H9 (cell line): ENCODE measurements around the gene BCAT1. TPM values are rescaled to one million over a fixed set of nuclear protein-coding genes. Genes with fewer than 3 reads are reported as not detected.
A peak's percentile ranks its signal among the peaks of the same experiment; 100 is the strongest.

Experiments used
- DNase-seq: peaks from one replicate; pipeline ENCODE4 v3.0.0-alpha.2; 2017
- H2AFZ ChIP-seq: one replicate; pipeline ENCODE4 v1.6.1; 2013; ENCODE audit warnings: mild to moderate bottlenecking, low read length, control low read depth, moderate library complexity
- H2AK5ac ChIP-seq: 2 replicates; pipeline ENCODE4 v1.6.1; 2013; ENCODE audit warnings: low read length, control low read depth, mixed read lengths; ENCODE audit not compliant: insufficient read length
- H2BK120ac ChIP-seq: one replicate; pipeline ENCODE4 v1.6.1; 2013; ENCODE audit warnings: low read depth, mild to moderate bottlenecking, low read length, control low read depth, inconsistent platforms; ENCODE audit not compliant: poor library complexity, severe bottlenecking
- H2BK12ac ChIP-seq: 2 replicates; pipeline ENCODE4 v1.6.1; 2013; ENCODE audit warnings: low read length, control low read depth, mixed read lengths, low read depth; ENCODE audit not compliant: insufficient read length
- H2BK15ac ChIP-seq: 2 replicates; pipeline ENCODE4 v1.6.1; 2013; ENCODE audit warnings: low read depth, low read length, control low read depth
- H2BK20ac ChIP-seq: one replicate; pipeline ENCODE4 v1.6.1; 2013; ENCODE audit warnings: low read depth, mild to moderate bottlenecking, low read length, control low read depth, inconsistent platforms; ENCODE audit not compliant: poor library complexity, severe bottlenecking
- H2BK5ac ChIP-seq: 2 replicates; pipeline ENCODE4 v1.6.1; 2013; ENCODE audit warnings: low read length, control low read depth, mixed read lengths; ENCODE audit not compliant: insufficient read length
- H3K14ac ChIP-seq: 2 replicates; pipeline ENCODE4 v1.6.1; 2013; ENCODE audit warnings: low read length, control low read depth; ENCODE audit not compliant: insufficient read depth
- H3K18ac ChIP-seq: 2 replicates; pipeline ENCODE4 v1.6.1; 2013; ENCODE audit warnings: low read depth, mild to moderate bottlenecking, mixed read lengths, low read length, control low read depth; ENCODE audit not compliant: insufficient read length
- H3K23ac ChIP-seq: 2 replicates; pipeline ENCODE4 v1.6.1; 2013; ENCODE audit warnings: low read length, control low read depth, mixed read lengths, low read depth; ENCODE audit not compliant: insufficient read length
- H3K23me2 ChIP-seq: 2 replicates; pipeline ENCODE4 v1.6.1; 2013; ENCODE audit warnings: low read depth, mild to moderate bottlenecking, mixed read lengths, low read length, control low read depth; ENCODE audit not compliant: insufficient read length, poor library complexity, severe bottlenecking
- H3K27ac ChIP-seq: 2 replicates; pipeline ENCODE4 v1.5.1; 2013; ENCODE audit warnings: low read length, control low read depth, mixed read lengths, low read depth; ENCODE audit not compliant: insufficient read length
- H3K27me3 ChIP-seq: 2 replicates; pipeline ENCODE4 v1.6.1; 2013; ENCODE audit warnings: low read length, control low read depth, inconsistent platforms; ENCODE audit not compliant: insufficient read depth
- H3K4ac ChIP-seq: 2 replicates; pipeline ENCODE4 v1.6.1; 2013; ENCODE audit warnings: low read depth, mild to moderate bottlenecking, control low read depth, inconsistent platforms, low read length, moderate library complexity
- H3K4me1 ChIP-seq: 2 replicates; pipeline ENCODE4 v1.6.1; 2013; ENCODE audit warnings: low read length, control low read depth, inconsistent platforms; ENCODE audit not compliant: insufficient read depth
- H3K4me2 ChIP-seq: 2 replicates; pipeline ENCODE4 v1.6.1; 2013; ENCODE audit warnings: low read length, control low read depth, mixed read lengths; ENCODE audit not compliant: insufficient read length, insufficient read depth
- H3K56ac ChIP-seq: 2 replicates; pipeline ENCODE4 v1.6.1; 2013; ENCODE audit warnings: low read depth, mild to moderate bottlenecking, mixed read lengths, low read length, control low read depth; ENCODE audit not compliant: insufficient read length
- H3K79me1 ChIP-seq: 2 replicates; pipeline ENCODE4 v1.6.1; 2013; ENCODE audit warnings: low read depth, mild to moderate bottlenecking, moderate library complexity, low read length, control low read depth, inconsistent platforms; ENCODE audit not compliant: insufficient read depth, poor library complexity, severe bottlenecking
- H3K79me2 ChIP-seq: 2 replicates; pipeline ENCODE4 v1.6.1; 2013; ENCODE audit warnings: low read length, control low read depth, inconsistent platforms; ENCODE audit not compliant: insufficient read depth
- H3K9ac ChIP-seq: 2 replicates; pipeline ENCODE4 v1.6.1; 2013; ENCODE audit warnings: low read length, control low read depth, mixed read lengths; ENCODE audit not compliant: insufficient read length; ENCODE audit errors: extremely low read depth
- H3K9me3 ChIP-seq: one replicate; pipeline ENCODE4 v1.6.1; 2013; ENCODE audit warnings: low read depth, low read length, inconsistent platforms; ENCODE audit not compliant: control insufficient read depth
- H3T11ph ChIP-seq: one replicate; pipeline ENCODE4 v1.6.1; 2013; ENCODE audit warnings: mild to moderate bottlenecking, low read length, control low read depth, inconsistent platforms
- H4K20me1 ChIP-seq: one replicate; pipeline ENCODE4 v1.6.1; 2013; ENCODE audit not compliant: control insufficient read depth, insufficient read length, insufficient read depth
- H4K5ac ChIP-seq: 2 replicates; pipeline ENCODE4 v1.6.1; 2013; ENCODE audit warnings: low read depth, mild to moderate bottlenecking, mixed read lengths, low read length, control low read depth; ENCODE audit not compliant: insufficient read length
- H4K8ac ChIP-seq: replicated peaks from 2 replicates; pipeline ENCODE4 v1.6.1; 2013; ENCODE audit warnings: low read length, control low read depth, mixed read lengths, low read depth; ENCODE audit not compliant: insufficient read length
- H4K91ac ChIP-seq: 2 replicates; pipeline ENCODE4 v1.6.1; 2013; ENCODE audit warnings: low read depth, mild to moderate bottlenecking, moderate library complexity, mixed read lengths, low read length, control low read depth; ENCODE audit not compliant: insufficient read length
- H3K27ac Mint-ChIP-seq, 3 experiments: 2 replicates in 2 of 3; 3 replicates in 1 of 3; pipeline ENCODE4 v1.8.0; 2020 to 2021; ENCODE audit warnings: mixed read lengths in 3 of 3, mild to moderate bottlenecking in 1 of 3, moderate library complexity in 1 of 3
- H3K27me3 Mint-ChIP-seq: 2 replicates; pipeline ENCODE4 v1.8.0; 2021; ENCODE audit warnings: low read depth, mild to moderate bottlenecking, moderate library complexity, mixed read lengths
- H3K36me3 Mint-ChIP-seq, 3 experiments: 2 replicates in 2 of 3; 3 replicates in 1 of 3; pipeline ENCODE4 v1.8.0; 2020 to 2021; ENCODE audit warnings: low read depth in 3 of 3, mixed read lengths in 3 of 3; ENCODE audit not compliant: insufficient read depth in 1 of 3
- H3K4me1 Mint-ChIP-seq, 2 experiments: 2 replicates each; pipeline ENCODE4 v1.8.0; 2020; ENCODE audit warnings: mixed read lengths in 2 of 2
- H3K4me3 Mint-ChIP-seq, 2 experiments: 2 replicates in 1 of 2; 3 replicates in 1 of 2; pipeline ENCODE4 v1.8.0; 2020 to 2021; ENCODE audit warnings: mild to moderate bottlenecking in 2 of 2, mixed read lengths in 2 of 2, moderate library complexity in 1 of 2
- H3K9me3 Mint-ChIP-seq, 2 experiments: 2 replicates in 1 of 2; 3 replicates in 1 of 2; pipeline ENCODE4 v1.8.0; 2020; ENCODE audit warnings: mild to moderate bottlenecking in 2 of 2, mixed read lengths in 2 of 2, moderate library complexity in 1 of 2
- WGBS: extraction: QIAGEN DNeasy Blood & Tissue Kit; methylation state at CpG from one replicate; pipeline ENCODE4 v1.1.7; 2013; ENCODE audit warnings: missing lambda C conversion rate, low lambda C conversion rate, mixed read lengths; ENCODE audit not compliant: insufficient read length; ENCODE audit errors: extremely low coverage; 5-methylcytosine and 5-hydroxymethylcytosine counted together
- total RNA-seq: library from RNA; stranded (reverse); gene quantifications from 2 replicates; pipeline ENCODE4 v1.2.1, GENCODE V29; 2021
- TF ChIP-seq, protein P1 (sequence below): fragments of 200-600 bp; sonication (generic); conservative IDR thresholded peaks from 3 replicates; pipeline ENCODE4 v1.8.0; 2021; ENCODE audit warnings: antibody characterized with exemption, mild to moderate bottlenecking

The BCAT1 gene
- total RNA-seq, 1 experiment from 2014 or later, result 244 TPM

DNA sequence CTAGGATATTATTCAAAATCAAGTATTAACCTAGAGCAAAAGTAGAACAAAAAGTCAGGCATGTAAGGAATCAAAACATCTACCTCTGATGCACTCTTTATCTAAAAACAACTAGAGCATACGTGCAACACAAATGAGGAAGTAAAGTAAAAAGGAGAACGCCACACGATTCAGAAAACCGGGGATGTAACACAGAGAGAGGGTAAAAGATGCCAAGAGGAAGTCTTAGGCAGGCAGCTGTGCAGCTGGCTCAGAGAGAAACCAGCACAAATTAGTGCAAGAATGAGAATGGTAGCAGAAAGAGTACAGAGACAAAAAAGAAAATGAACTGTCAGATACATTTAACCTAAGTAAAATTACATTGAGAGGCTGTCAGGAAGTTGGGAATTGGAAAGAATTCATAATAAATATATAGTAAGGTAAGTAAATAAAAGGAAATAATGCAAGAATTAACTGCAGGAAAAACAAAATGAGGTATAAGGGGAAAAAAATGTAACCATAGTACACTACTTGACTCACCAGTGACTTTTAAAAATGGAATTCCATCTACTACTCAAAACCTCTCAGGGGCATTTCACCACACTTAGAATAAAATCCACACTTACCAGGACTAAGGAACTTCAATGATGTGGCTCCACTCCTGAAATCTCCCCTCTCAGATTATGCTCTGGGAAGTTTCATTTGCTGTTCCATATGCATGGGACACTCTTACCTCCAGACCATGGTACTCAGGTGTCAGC lies 17.1 kb downstream of the BCAT1 start:
- H3K27ac Mint-ChIP-seq, result peak overlapping the region in 2 of 3 experiments; percentile 28 to 29; a peak in 3 of 7 replicates
- TF ChIP-seq, protein P1, sequence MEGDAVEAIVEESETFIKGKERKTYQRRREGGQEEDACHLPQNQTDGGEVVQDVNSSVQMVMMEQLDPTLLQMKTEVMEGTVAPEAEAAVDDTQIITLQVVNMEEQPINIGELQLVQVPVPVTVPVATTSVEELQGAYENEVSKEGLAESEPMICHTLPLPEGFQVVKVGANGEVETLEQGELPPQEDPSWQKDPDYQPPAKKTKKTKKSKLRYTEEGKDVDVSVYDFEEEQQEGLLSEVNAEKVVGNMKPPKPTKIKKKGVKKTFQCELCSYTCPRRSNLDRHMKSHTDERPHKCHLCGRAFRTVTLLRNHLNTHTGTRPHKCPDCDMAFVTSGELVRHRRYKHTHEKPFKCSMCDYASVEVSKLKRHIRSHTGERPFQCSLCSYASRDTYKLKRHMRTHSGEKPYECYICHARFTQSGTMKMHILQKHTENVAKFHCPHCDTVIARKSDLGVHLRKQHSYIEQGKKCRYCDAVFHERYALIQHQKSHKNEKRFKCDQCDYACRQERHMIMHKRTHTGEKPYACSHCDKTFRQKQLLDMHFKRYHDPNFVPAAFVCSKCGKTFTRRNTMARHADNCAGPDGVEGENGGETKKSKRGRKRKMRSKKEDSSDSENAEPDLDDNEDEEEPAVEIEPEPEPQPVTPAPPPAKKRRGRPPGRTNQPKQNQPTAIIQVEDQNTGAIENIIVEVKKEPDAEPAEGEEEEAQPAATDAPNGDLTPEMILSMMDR, result no peak
- Histone ChIP-seq H3K4me2 (peak overlapping the region; percentile 16), H4K20me1 (no peaks in the 10 kb centered on the region), H3K9me3 (no peaks in the 10 kb centered on the region), H3K9ac (no peak overlapping the region), H2BK120ac (no peak overlapping the region), H2BK20ac (no peak overlapping the region), H2BK12ac (no peak overlapping the region), H2AFZ (no peak overlapping the region), H2AK5ac (no peak overlapping the region), H3K79me2 (peaks cover 45% of the 10 kb centered on the region; the same call in 1 of the 2 replicates), H3K23ac (no peak overlapping the region), H3K4ac (no peak overlapping the region), H4K8ac (no peak overlapping the region), H3K56ac (no peak overlapping the region), H3K27me3 (no peaks in the 10 kb centered on the region), H3K23me2 (no peaks in the 10 kb centered on the region), H3K27ac (no peak overlapping the region), H2BK5ac (no peak overlapping the region), H3K18ac (no peak overlapping the region), H3K79me1 (peaks cover 9% of the 10 kb centered on the region), H2BK15ac (no peak overlapping the region), H3T11ph (no peak overlapping the region), H3K14ac (no peak overlapping the region), H4K91ac (no peak overlapping the region), H4K5ac (no peak overlapping the region), H3K4me1 (peaks cover 12% of the 10 kb centered on the region)
- no CpG with 5 or more reads among the region's 4 CpGs for WGBS
- H3K4me3 Mint-ChIP-seq, result no peak overlapping the region
- DNase-seq, result no peak
- H3K4me1 Mint-ChIP-seq, result peaks cover 57 to 60% of the 10 kb centered on the region in 2 experiments
- peaks cover 29 to 48% (median 34%) of the 10 kb centered on the region in 3 experiments for H3K36me3 Mint-ChIP-seq
- peaks cover 9 to 13% of the 10 kb centered on the region in 2 experiments for H3K9me3 Mint-ChIP-seq
- H3K27me3 Mint-ChIP-seq, result no peaks in the 10 kb centered on the region
